Gastrocnemius medialis (tissue), 4 donors: ENCODE results near the gene UAP1L1. TPM values are rescaled to one million over a fixed set of nuclear protein-coding genes. Genes with fewer than 3 reads are reported as not detected.

Source experiments
- ATAC-seq, 2 donors: fragments of 150-250 bp; one replicate each; pipeline ENCODE4 v1.9.1; 2016
- DNase-seq, 2 donors: peaks; one replicate each; pipeline ENCODE4 v3.0.0-alpha.2; 2019
- H3K27ac ChIP-seq, 4 donors: fragments of 200-600 bp; sonication (generic); 1 replicate in 1 of 4; 2 replicates in 3 of 4; pipeline ENCODE4 v1.5.1; 2016 to 2018; ENCODE audit warnings: mild to moderate bottlenecking in 2 of 4, moderate library complexity in 1 of 4
- H3K27me3 ChIP-seq, 3 donors: fragments of 200-600 bp; sonication (generic) in 2 of 3; 1 replicate in 1 of 3; 2 replicates in 2 of 3; pipeline versions ENCODE4 v1.5.1 to v1.6.0; 2016 to 2019; ENCODE audit warnings: mild to moderate bottlenecking in 1 of 3, moderate library complexity in 1 of 3
- H3K36me3 ChIP-seq, 2 donors: fragments of 200-600 bp; sonication (generic) in 1 of 2; one replicate each; pipeline ENCODE4 v1.5.1; 2017 to 2018
- H3K4me1 ChIP-seq, 2 donors: fragments of 200-600 bp; sonication (generic) in 1 of 2; one replicate each; pipeline ENCODE4 v1.5.1; 2016 to 2017; ENCODE audit warnings: mild to moderate bottlenecking in 2 of 2
- H3K4me3 ChIP-seq, 4 donors: fragments of 200-600 bp; sonication (generic) in 3 of 4; 1 replicate in 1 of 4; 2 replicates in 3 of 4; pipeline ENCODE4 v1.5.1; 2016 to 2019; ENCODE audit warnings: mild to moderate bottlenecking in 2 of 4
- H3K9me3 ChIP-seq, 3 donors: fragments of 200-600 bp; sonication (generic) in 2 of 3; 1 replicate in 1 of 3; 2 replicates in 2 of 3; pipeline ENCODE4 v1.5.1; 2016 to 2019
- POLR2A ChIP-seq, 2 donors: fragments of 450-650 bp; IDR thresholded peaks; one replicate each; pipeline ENCODE4 v1.6.1; 2017; ENCODE audit warnings: antibody characterized with exemption in 2 of 2, mild to moderate bottlenecking in 2 of 2, moderate library complexity in 2 of 2
- in situ Hi-C, 4 donors: fragments of 200-750 bp; cut with MboI; loops; one replicate each; pipeline versions ENCODE4 v1.15.0 to v1.8.0; 2017; ENCODE audit warnings: low sequenced_read_pairs in 4 of 4
- intact Hi-C: fragments of 100-400 bp; cut with DNase I; formaldehyde crosslinking; loops from one replicate; pipeline ENCODE4 v1.15.1; 2023; ENCODE audit warnings: low total_unique reads
- total RNA-seq, 4 donors: library from RNA; depleted of rRNA; stranded (reverse); fragments of >200 nt; gene quantifications; one replicate each; pipeline versions ENCODE4 v1.1.0 to v1.2.3, GENCODE V29; 2016
- TF ChIP-seq, protein P1 (sequence below), 5 experiments: fragments of 450-650 bp in 3 of 5; fragments of 200-600 bp in 2 of 5; sonication (generic) in 2 of 5; IDR thresholded peaks in 4 of 5; conservative IDR thresholded peaks in 1 of 5; 1 replicate in 4 of 5; 2 replicates in 1 of 5; pipeline ENCODE4 v1.5.1; 2016 to 2019; ENCODE audit warnings: antibody characterized with exemption in 5 of 5, mild to moderate bottlenecking in 3 of 5, moderate library complexity in 3 of 5

Gene UAP1L1
- total RNA-seq, 4 donors from 2014 or later, result 0.49 to 2.5 (median 1.5) TPM

DNA sequence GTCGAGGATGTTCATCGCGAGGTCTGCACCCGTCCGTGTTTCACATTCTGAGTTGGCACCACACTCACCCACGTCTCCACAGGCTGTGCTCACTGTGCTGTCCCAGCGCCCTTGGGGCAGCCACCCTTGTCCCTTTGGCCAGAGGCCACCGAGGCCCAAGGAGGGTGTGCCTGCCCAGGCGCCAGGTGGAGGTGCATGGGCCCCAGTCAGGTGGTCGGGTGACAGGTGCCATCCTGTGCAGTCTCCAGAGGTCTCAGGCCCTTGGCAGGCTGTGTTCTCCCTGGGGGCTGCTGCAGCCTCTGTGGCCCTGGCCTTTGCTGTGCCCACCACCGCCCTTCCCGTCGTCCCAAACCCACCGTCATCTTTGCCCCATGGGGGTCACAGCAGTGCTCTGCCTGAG is 21.9 kb downstream of the UAP1L1 start:
- DNase-seq, result no peak
- no peaks in the 10 kb centered on the region for H3K27me3 ChIP-seq
- no peak overlapping the region for H3K4me3 ChIP-seq
- H3K27ac ChIP-seq, result no peak overlapping the region
- intact Hi-C loops, result no loop called here
- TF ChIP-seq POLR2A (IDR thresholded peaks at IDR 0.05), result no peak
- TF ChIP-seq, protein P1, sequence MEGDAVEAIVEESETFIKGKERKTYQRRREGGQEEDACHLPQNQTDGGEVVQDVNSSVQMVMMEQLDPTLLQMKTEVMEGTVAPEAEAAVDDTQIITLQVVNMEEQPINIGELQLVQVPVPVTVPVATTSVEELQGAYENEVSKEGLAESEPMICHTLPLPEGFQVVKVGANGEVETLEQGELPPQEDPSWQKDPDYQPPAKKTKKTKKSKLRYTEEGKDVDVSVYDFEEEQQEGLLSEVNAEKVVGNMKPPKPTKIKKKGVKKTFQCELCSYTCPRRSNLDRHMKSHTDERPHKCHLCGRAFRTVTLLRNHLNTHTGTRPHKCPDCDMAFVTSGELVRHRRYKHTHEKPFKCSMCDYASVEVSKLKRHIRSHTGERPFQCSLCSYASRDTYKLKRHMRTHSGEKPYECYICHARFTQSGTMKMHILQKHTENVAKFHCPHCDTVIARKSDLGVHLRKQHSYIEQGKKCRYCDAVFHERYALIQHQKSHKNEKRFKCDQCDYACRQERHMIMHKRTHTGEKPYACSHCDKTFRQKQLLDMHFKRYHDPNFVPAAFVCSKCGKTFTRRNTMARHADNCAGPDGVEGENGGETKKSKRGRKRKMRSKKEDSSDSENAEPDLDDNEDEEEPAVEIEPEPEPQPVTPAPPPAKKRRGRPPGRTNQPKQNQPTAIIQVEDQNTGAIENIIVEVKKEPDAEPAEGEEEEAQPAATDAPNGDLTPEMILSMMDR (IDR thresholded peaks at IDR 0.05 in 4 of 5, conservative IDR thresholded peaks at IDR 0.05 in 1 of 5), result no peak
- no peak for ATAC-seq
- peaks cover 0 to 76% of the 10 kb centered on the region in 2 donors for H3K36me3 ChIP-seq
- no peaks in the 10 kb centered on the region for H3K9me3 ChIP-seq
- in situ Hi-C loops, result no loop called here
- no peaks in the 10 kb centered on the region for H3K4me1 ChIP-seq

DNA sequence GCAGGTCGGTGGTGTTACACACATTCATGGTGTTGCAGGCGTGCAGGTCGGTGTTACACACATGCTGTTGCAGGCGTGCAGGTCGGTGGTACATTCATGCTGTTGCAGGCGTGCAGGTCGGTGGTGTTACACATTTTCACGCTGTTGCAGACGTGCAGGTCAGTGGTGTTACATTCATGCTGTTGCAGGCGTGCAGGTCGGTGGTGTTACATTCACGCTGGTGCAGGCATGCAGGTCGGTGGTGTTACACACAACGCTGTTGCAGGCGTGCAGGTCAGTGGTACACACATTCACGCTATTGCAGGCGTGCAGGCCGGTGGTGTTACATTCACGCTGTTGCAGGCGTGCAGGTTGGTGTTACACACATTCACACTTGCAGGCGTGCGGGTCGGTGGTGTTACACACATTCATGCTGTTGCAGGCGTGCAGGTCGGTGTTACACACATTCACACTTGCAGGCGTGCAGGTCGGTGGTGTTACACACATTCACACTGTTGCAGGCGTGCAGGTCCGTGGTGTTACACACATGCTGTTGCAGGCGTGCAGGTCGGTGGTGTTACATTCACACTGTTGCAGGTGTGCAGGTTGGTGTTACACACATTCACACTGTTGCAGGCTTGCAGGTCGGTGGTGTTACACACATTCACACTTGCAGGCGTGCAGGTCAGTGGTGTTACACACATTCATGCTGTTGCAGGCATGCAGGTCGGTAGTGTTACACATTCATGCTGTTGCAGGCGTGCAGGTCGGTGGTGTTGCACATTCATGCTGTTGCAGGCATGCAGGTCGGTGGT is 26.1 kb downstream of the UAP1L1 start:
- H3K9me3 ChIP-seq, result no peaks in the 10 kb centered on the region
- DNase-seq, result no peak
- TF ChIP-seq, protein P1 (IDR thresholded peaks at IDR 0.05 in 4 of 5, conservative IDR thresholded peaks at IDR 0.05 in 1 of 5), result no peak
- no peak for TF ChIP-seq POLR2A (IDR thresholded peaks at IDR 0.05)
- H3K27ac ChIP-seq, result no peak overlapping the region
- peaks cover 0 to 86% of the 10 kb centered on the region in 2 donors for H3K36me3 ChIP-seq
- in situ Hi-C loops (no loop called here), intact Hi-C loops (no loop called here)
- H3K4me1 ChIP-seq, result no peaks in the 10 kb centered on the region
- no peak for ATAC-seq
- H3K27me3 ChIP-seq, result no peaks in the 10 kb centered on the region
- no peak overlapping the region for H3K4me3 ChIP-seq

DNA sequence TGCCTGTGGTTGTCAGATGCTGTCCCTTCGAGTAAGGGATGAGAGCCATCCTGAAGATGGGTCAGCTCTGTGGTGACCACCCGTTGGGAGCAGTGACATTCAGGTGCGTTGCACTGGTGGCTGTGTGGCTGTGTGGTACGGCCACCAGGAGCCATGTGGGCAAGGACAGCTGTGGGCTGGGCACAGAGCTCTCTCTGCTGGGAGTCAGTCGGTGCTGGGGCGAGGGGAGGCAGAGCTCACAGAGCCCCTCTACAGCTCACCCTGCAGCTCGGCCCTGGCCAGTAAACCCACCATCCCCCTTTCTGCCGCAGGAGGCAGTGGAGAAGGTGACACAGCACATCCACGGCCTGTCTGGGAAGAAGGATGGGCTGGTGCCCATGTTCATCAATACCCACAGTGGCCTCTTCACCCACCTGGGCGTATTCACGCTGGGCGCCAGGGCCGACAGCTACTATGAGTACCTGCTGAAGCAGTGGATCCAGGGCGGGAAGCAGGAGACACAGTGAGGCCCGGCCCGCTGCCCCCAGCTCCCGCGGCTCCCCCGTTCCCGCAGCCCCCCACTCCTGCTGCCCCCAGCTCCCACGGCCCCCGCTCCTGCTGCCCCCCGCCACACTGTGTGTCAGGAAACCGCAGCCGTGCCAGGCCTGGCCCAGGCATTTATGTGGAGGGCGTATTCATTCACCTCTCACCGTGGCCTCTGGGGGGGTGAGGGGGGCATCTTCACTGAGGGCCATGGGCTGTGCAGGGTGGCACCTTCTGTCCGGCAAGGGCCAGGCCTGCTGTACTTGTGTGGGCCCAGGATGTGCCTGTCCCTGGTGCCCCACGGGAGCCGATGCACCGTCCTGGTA is 28.7 kb downstream of the UAP1L1 start:
- in situ Hi-C loops, result no loop called here
- H3K4me1 ChIP-seq, result no peaks in the 10 kb centered on the region

DNA sequence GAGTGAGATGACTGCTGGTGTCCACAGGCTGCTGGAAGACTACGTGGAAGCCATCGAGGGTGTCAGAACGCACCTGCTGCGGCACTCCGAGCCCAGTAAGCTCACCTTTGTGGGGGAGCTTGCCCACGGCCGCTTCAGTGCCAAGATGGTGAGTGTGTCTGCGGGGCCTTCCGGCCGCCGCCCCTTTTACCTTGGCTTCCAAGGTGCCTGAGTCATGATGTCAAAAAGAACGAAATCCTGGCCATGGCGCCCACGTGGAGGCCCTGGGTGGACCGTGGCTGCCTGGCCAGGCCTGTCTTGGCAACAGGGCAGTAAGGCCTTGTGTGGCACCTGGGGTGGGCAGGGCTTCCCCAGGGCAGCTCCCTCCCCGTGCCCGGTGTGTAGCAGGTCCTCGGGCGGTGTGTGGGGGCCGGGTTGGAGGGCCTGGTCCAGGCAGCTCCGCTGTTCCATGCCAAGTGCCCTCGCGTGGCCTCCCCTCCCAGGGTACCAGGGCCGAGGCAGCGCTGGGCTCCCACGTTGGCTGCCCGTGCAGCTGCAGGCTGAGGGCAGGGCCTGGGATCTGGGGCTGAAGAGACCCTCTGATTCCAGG is 29.4 kb downstream of the UAP1L1 start:
- intact Hi-C loops (no loop called here), in situ Hi-C loops (no loop called here)
- H3K27ac ChIP-seq, result no peak overlapping the region
- peaks cover 0 to 90% of the 10 kb centered on the region in 2 donors for H3K36me3 ChIP-seq
- TF ChIP-seq, protein P1 (IDR thresholded peaks at IDR 0.05 in 4 of 5, conservative IDR thresholded peaks at IDR 0.05 in 1 of 5), result no peak
- TF ChIP-seq POLR2A (IDR thresholded peaks at IDR 0.05), result no peak
- H3K9me3 ChIP-seq, result no peaks in the 10 kb centered on the region
- ATAC-seq (no peak), DNase-seq (no peak)
- no peaks in the 10 kb centered on the region for H3K4me1 ChIP-seq
- no peak overlapping the region for H3K4me3 ChIP-seq
- no peaks in the 10 kb centered on the region for H3K27me3 ChIP-seq

More for the DNA sequence above, 28.7 kb downstream of the UAP1L1 start:
- intact Hi-C loops, result no loop called here
- Histone ChIP-seq H3K9me3 (no peaks in the 10 kb centered on the region), H3K27ac (no peak overlapping the region), H3K27me3 (no peaks in the 10 kb centered on the region), H3K4me3 (no peak overlapping the region), H3K36me3 (peaks cover 0 to 95% of the 10 kb centered on the region in 2 donors)
- TF ChIP-seq, protein P1 (IDR thresholded peaks at IDR 0.05 in 4 of 5, conservative IDR thresholded peaks at IDR 0.05 in 1 of 5), result no peak
- TF ChIP-seq POLR2A (IDR thresholded peaks at IDR 0.05), result no peak
- no peak for DNase-seq
- ATAC-seq, result no peak
